ENCODE data around the gene SULT4A1.

DNA sequence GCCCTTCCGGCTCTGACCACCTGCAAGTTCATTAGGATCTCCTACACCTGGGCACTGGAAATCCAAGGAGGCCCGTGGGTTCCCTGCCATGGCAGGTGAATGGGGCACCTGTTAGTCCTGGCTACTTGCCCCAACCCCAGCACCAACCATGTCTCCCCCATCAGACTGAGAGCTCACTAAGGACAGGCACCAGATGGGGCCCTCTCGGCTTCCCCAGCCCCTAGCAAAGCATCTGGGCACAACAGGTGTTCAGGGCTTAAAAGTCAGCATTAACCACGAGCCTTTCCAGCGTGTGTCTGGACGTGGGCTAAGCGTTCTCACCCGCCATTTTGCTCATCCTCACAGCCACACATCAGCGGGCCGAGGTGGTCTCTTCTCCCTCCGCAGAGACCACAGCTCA is 2.2 kb downstream of the SULT4A1 start:
- TF ChIP-seq, protein P1, sequence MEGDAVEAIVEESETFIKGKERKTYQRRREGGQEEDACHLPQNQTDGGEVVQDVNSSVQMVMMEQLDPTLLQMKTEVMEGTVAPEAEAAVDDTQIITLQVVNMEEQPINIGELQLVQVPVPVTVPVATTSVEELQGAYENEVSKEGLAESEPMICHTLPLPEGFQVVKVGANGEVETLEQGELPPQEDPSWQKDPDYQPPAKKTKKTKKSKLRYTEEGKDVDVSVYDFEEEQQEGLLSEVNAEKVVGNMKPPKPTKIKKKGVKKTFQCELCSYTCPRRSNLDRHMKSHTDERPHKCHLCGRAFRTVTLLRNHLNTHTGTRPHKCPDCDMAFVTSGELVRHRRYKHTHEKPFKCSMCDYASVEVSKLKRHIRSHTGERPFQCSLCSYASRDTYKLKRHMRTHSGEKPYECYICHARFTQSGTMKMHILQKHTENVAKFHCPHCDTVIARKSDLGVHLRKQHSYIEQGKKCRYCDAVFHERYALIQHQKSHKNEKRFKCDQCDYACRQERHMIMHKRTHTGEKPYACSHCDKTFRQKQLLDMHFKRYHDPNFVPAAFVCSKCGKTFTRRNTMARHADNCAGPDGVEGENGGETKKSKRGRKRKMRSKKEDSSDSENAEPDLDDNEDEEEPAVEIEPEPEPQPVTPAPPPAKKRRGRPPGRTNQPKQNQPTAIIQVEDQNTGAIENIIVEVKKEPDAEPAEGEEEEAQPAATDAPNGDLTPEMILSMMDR (IDR thresholded peaks at IDR 0.05): no peak
- TF ChIP-seq EZH2 (IDR thresholded peaks at IDR 0.05; ENCODE audit: borderline replicate concordance, insufficient read depth, low read depth, low read length, poor library complexity, severe bottlenecking): no peak

Measured in B cell (primary cell).